Measurements from ENCODE around the gene ITIH4. TPM values are rescaled to one million over a fixed set of nuclear protein-coding genes. Genes with fewer than 3 reads are reported as not detected.
A peak's percentile ranks its signal among the peaks of the same experiment; 100 is the strongest.

Gene ITIH4
- total and polyA plus RNA-seq, 2 of the 13 experiments (the other 11 are each of a cell fraction or from before 2014, with no cell fraction given), result 2.7 to 5.3 TPM

- peaks cover 51% of the 10 kb centered on the region for H3K4me1 ChIP-seq (ENCODE audit: insufficient read depth, low read length)
- no peaks in the 10 kb centered on the region for H4K20me1 ChIP-seq (ENCODE audit: insufficient read depth, low read length)
- 53% methylated on average over 7 of the region's 14 CpGs for WGBS (ENCODE audit: low lambda C conversion rate)
- peaks cover 4% of the 10 kb centered on the region for H3K79me2 ChIP-seq (ENCODE audit: insufficient read depth, low read length)
- BruUV-seq (replicated peaks), result no TSS peak
- H3K4me3 ChIP-seq (replicated peaks in 1 of 3; ENCODE audit: insufficient read depth in 1 of 3, low read depth in 2 of 3, low read length in 3 of 3), result no peak overlapping the region
- peak; percentile 77 for FAIRE-seq
- H3K27ac ChIP-seq (ENCODE audit: extremely low read length, insufficient read depth, low read length), result no peak overlapping the region
- intact Hi-C loops (cut with micrococcal nuclease; ENCODE audit: unreplicated experiment), result loop anchor here (1.0 kb wide), 1 partner anchor 57 kb away; no protein-coding TSS in a partner anchor
- POLR2A ChIA-PET, result interaction anchor here (0.6 to 10.9 kb wide), 9 partner anchors 9 to 94 kb away, joined by 3 to 466 read pairs (median 5); partner anchors contain the start of genes ITIH1 and NEK4
- CTCF ChIA-PET (ENCODE audit: low intra/inter-chr PET ratio, low total read pairs), result interaction anchor here (1.3 to 2.2 kb wide), 2 partner anchors 51 to 56 kb away, joined by 3 to 29 read pairs; no protein-coding TSS in a partner anchor
- H3K4me2 ChIP-seq (ENCODE audit: low read depth, low read length), result no peak overlapping the region
- peak; percentile 45 for ATAC-seq
- H2AFZ ChIP-seq (ENCODE audit: low read length), result no peak overlapping the region
- H3K36me3 ChIP-seq (replicated peaks in 1 of 2; ENCODE audit: control insufficient read depth in 1 of 2, insufficient read depth in 2 of 2, low read length in 2 of 2), result peaks cover 32 to 63% of the 10 kb centered on the region in 2 experiments
- no peak overlapping the region for H3K9ac ChIP-seq (ENCODE audit: insufficient read depth, low read depth, low read length)
- in situ Hi-C loops (cut with HindIII; ENCODE audit: extremely low pct_ligation_motif_present, low pct_unique_long_range_greater_than_20kb), result no loop called here
- H3K27me3 ChIP-seq (ENCODE audit: control insufficient read depth in 1 of 2, insufficient read depth in 2 of 2, low read length in 2 of 2), result no peaks in the 10 kb centered on the region
- no peaks in the 10 kb centered on the region for H3K9me3 ChIP-seq (ENCODE audit: low read length)
- peak; percentile 41 for DNase-seq (ENCODE audit: low spot score)
- TF ChIP-seq E2F2 (CRISPR knock-in tag; IDR thresholded peaks at IDR 0.05; ENCODE audit: borderline replicate concordance) (no peak), CBX2 (IDR thresholded peaks at IDR 0.05; ENCODE audit: low read depth, low read length) (no peak), CBX2 (CRISPR knock-in tag; IDR thresholded peaks at IDR 0.05; ENCODE audit: low read depth) (no peak), ZBTB1 (CRISPR knock-in tag; IDR thresholded peaks at IDR 0.05; ENCODE audit: borderline replicate concordance) (no peak), SMC3 (IDR thresholded peaks at IDR 0.05; ENCODE audit: low read length) (peak; percentile 66), POLR2AphosphoS2 (IDR thresholded peaks at IDR 0.05; ENCODE audit: low read depth, low read length) (0 out of 2 replicates have a peak, but pooled peaks have one; percentile 45), ZNF451 (CRISPR knock-in tag; IDR thresholded peaks at IDR 0.05) (no peak), ETS1 (CRISPR knock-in tag; IDR thresholded peaks at IDR 0.05) (no peak), ZNF691 (CRISPR knock-in tag; IDR thresholded peaks at IDR 0.05; ENCODE audit: borderline replicate concordance, low read depth) (0 out of 2 replicates have a peak, but pooled peaks have one; percentile 24), ZNF260 (CRISPR knock-in tag; IDR thresholded peaks at IDR 0.05; ENCODE audit: borderline replicate concordance, low read depth) (no peak), ZNF232 (CRISPR knock-in tag; IDR thresholded peaks at IDR 0.05; ENCODE audit: borderline replicate concordance) (0 out of 2 replicates have a peak, but pooled peaks have one; percentile 19), SAP130 (CRISPR knock-in tag; IDR thresholded peaks at IDR 0.05; ENCODE audit: low read depth) (peak; percentile 23; the same call in 1 of the 2 replicates), STAG1 (CRISPR knock-in tag; IDR thresholded peaks at IDR 0.05) (peak; percentile 80), TAF1 (CRISPR knock-in tag; IDR thresholded peaks at IDR 0.05) (no peak), SSRP1 (CRISPR knock-in tag; IDR thresholded peaks at IDR 0.05) (peak; percentile 75; the same call in 1 of the 2 replicates), PAF1 (CRISPR knock-in tag; IDR thresholded peaks at IDR 0.05) (0 out of 2 replicates have a peak, but pooled peaks have one; percentile 48)
- TF ChIP-seq, protein P1, sequence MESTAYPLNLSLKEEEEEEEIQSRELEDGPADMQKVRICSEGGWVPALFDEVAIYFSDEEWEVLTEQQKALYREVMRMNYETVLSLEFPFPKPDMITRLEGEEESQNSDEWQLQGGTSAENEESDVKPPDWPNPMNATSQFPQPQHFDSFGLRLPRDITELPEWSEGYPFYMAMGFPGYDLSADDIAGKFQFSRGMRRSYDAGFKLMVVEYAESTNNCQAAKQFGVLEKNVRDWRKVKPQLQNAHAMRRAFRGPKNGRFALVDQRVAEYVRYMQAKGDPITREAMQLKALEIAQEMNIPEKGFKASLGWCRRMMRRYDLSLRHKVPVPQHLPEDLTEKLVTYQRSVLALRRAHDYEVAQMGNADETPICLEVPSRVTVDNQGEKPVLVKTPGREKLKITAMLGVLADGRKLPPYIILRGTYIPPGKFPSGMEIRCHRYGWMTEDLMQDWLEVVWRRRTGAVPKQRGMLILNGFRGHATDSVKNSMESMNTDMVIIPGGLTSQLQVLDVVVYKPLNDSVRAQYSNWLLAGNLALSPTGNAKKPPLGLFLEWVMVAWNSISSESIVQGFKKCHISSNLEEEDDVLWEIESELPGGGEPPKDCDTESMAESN (CRISPR knock-in tag; conservative IDR thresholded peaks at IDR 0.05), result no peak
These were observed 31.4 kb downstream of the ITIH4 start for GRCh38 chr3:52798978-52799476.

Measured in HepG2 (cell line).